Pancreas (tissue), 10 donors: ENCODE data around the gene ZC2HC1B. TPM values are rescaled to one million over a fixed set of nuclear protein-coding genes. Genes with fewer than 3 reads are reported as not detected.
"Not testable (repeated sequence)": the region's sequence is repeated elsewhere in the genome, so short reads cannot be mapped to it uniquely, and the experiment has no call there.

Experiments used
- ATAC-seq, 4 donors: fragments of 200-7000 bp; cut with Tn5 transposase; one replicate each; pipeline versions ENCODE4 v1.8.0 to v1.9.1; 2020; ENCODE audit warnings: mild to moderate bottlenecking in 4 of 4, moderate library complexity in 4 of 4
- DNase-seq, 6 donors: peaks; one replicate each; pipeline ENCODE4 v3.0.0-alpha.2; 2020
- FAIRE-seq: peaks from 2 replicates; lab custom pipeline; 2012; peaks lifted over from hg19 to GRCh38; lab: Jason Lieb, UNC
- H3K27ac ChIP-seq, 4 donors: fragments of 200-600 bp; sonication (generic); 1 replicate in 3 of 4; 2 replicates in 1 of 4; pipeline versions ENCODE4 v1.5.0 to v1.8.0; 2020
- H3K27me3 ChIP-seq, 4 donors: fragments of 200-600 bp; one replicate each; pipeline ENCODE4 v1.8.0; 2021
- H3K36me3 ChIP-seq, 3 donors: fragments of 200-600 bp; sonication (generic) in 1 of 3; one replicate each; pipeline versions ENCODE4 v1.5.0 to v1.8.0; 2020 to 2021
- H3K4me1 ChIP-seq, 3 donors: fragments of 200-600 bp; one replicate each; pipeline ENCODE4 v1.8.0; 2021
- H3K4me3 ChIP-seq, 4 donors: fragments of 200-600 bp; sonication (generic) in 2 of 4; one replicate each; pipeline versions ENCODE4 v1.5.0 to v1.8.0; 2020 to 2021
- H3K9me3 ChIP-seq, 4 donors: fragments of 200-600 bp; one replicate each; pipeline ENCODE4 v1.8.0; 2021
- WGBS, 2 donors: extraction: QIAGEN DNeasy Blood & Tissue Kit; methylation state at CpG; one replicate each; pipeline ENCODE4 v1.1.7; 2013; 5-methylcytosine and 5-hydroxymethylcytosine counted together
- intact Hi-C, 3 donors: fragments of 100-400 bp; cut with DNase I; formaldehyde crosslinking; loops; one replicate each; pipeline versions ENCODE4 v1.11.1 to v1.14.2; 2022
- polyA plus RNA-seq, 2 donors: library from polyadenylated mRNA; stranded (reverse); fragments of 200-250 nt; gene quantifications; one replicate each; pipeline ENCODE4 v1.2.3, GENCODE V29; 2013
- total RNA-seq, 6 donors: library from RNA; stranded (reverse); fragmentation: NEBNext Ultra II Directional in 4 of 6; extraction: Animal tissue kit (Norgen Biotek cat#: 25700) in 4 of 6; gene quantifications; one replicate each; pipeline versions ENCODE4 v1.2.1 to v1.2.4, GENCODE V29; 2021 to 2023
- TF ChIP-seq, protein P1 (sequence below), 4 donors: fragments of 200-600 bp; sonication (generic) in 3 of 4; IDR thresholded peaks; one replicate each; pipeline versions ENCODE4 v1.5.0 to v1.8.0; 2021; ENCODE audit warnings: antibody characterized with exemption in 4 of 4
- donor health status: healthy with polysubstance abuse.
- donor health status: DM: no; HTN: no; CAD: no; lungs with moderate emphysema.
- donor health status: DM: no; HTN: no; CAD: no.
- donor health status: control.
- donor health status: control.
- donor health status: Bipolar disorder and iron deficiency.
- donor health status: DM: yes; HTN: yes; CAD: no.
- donor health status: DM: no; HTN: no; CAD: no.
- donor health status: DM: no; HTN: no; CAD: no.
- donor health status: DM: yes; HTN: yes; CAD: no.

ZC2HC1B gene
- total and polyA plus RNA-seq, 8 donors: not detected

DNA sequence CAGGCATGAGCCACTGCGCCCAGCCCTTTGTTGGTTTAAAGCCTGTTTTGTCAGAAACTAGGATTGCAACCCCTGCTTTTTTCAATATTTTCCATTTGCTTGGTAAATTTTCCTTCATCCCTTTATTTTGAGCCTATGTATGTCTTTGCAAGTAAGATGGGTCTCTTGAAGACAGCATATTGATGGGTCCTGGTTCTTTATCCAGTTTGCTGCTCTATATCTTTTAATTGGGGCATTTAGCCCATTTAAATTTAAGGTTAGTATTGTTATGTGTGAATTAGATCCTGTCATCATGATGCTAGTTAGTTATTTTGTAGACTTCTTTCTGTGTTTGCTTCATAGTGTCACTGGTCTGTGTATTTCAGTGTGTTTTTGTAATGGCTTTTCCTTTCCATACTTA is 46.8 kb downstream of the ZC2HC1B start:
- TF ChIP-seq, protein P1, sequence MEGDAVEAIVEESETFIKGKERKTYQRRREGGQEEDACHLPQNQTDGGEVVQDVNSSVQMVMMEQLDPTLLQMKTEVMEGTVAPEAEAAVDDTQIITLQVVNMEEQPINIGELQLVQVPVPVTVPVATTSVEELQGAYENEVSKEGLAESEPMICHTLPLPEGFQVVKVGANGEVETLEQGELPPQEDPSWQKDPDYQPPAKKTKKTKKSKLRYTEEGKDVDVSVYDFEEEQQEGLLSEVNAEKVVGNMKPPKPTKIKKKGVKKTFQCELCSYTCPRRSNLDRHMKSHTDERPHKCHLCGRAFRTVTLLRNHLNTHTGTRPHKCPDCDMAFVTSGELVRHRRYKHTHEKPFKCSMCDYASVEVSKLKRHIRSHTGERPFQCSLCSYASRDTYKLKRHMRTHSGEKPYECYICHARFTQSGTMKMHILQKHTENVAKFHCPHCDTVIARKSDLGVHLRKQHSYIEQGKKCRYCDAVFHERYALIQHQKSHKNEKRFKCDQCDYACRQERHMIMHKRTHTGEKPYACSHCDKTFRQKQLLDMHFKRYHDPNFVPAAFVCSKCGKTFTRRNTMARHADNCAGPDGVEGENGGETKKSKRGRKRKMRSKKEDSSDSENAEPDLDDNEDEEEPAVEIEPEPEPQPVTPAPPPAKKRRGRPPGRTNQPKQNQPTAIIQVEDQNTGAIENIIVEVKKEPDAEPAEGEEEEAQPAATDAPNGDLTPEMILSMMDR (IDR thresholded peaks at IDR 0.05): no peak
- Histone ChIP-seq H3K4me1 (no peaks in the 10 kb centered on the region), H3K4me3 (no peak overlapping the region), H3K27me3 (no peaks in the 10 kb centered on the region), H3K36me3 (no peaks in the 10 kb centered on the region), H3K27ac (no peak overlapping the region), H3K9me3 (no peaks in the 10 kb centered on the region)
- intact Hi-C loops: no loop called here
- DNase-seq (no peak), FAIRE-seq (no peak), ATAC-seq (no peak)
- 89 to 97% methylated on average over 1 of the region's 1 CpG for WGBS, 2 donors

DNA sequence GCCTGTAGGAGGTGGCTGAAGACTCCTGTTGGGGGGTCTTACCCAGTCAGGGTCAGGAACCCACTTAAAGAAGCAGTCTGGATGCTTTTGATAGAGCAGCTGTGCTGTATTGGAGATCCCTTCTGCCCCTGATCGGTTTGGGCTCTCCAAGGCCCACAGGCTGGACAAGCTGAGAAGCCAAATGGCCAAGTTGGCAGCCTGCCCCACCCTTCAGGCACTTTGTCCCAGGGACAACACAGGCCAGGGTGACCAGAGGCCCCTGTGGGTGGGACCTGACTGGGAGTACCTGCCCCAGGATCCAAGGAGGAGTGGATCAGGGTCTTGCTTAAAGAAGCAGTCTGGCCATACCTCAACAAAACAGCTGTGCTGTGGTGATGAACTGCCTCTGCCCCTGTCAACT is 48.4 kb downstream of the ZC2HC1B start:
- H3K36me3 ChIP-seq: no peaks in the 10 kb centered on the region
- ATAC-seq (no peak), DNase-seq (no peak), FAIRE-seq (no peak)
- intact Hi-C loops: no loop called here
- H3K27ac ChIP-seq: no peak overlapping the region
- 89% methylated on average over 1 of the region's 1 CpG for whole genome bisulfite sequencing, 2 donors
- no peak overlapping the region for H3K4me3 ChIP-seq
- no peaks in the 10 kb centered on the region for H3K9me3 ChIP-seq
- TF ChIP-seq, protein P1 (IDR thresholded peaks at IDR 0.05): no peak
- H3K4me1 ChIP-seq: no peaks in the 10 kb centered on the region
- H3K27me3 ChIP-seq: no peaks in the 10 kb centered on the region

- ATAC-seq, intact Hi-C loops, H3K9me3 ChIP-seq, H3K36me3 ChIP-seq, DNase-seq, H3K4me3 ChIP-seq, FAIRE-seq, H3K4me1 ChIP-seq, H3K27ac ChIP-seq, H3K27me3 ChIP-seq: not testable (repeated sequence)
- 79 to 89% methylated on average over 4 of the region's 4 CpGs for WGBS, 2 donors
These were observed 52.8 kb downstream of the ZC2HC1B start for GRCh38 chr6:143917026-143917425.

- no peaks in the 10 kb centered on the region for H3K9me3 ChIP-seq
- no peaks in the 10 kb centered on the region for H3K36me3 ChIP-seq
- intact Hi-C loops: no loop called here
- 83 to 97% methylated on average over 1 of the region's 1 CpG for WGBS, 2 donors
- DNase-seq (no peak), ATAC-seq (no peak), FAIRE-seq (no peak)
- no peak overlapping the region for H3K4me3 ChIP-seq
- no peaks in the 10 kb centered on the region for H3K27me3 ChIP-seq
- TF ChIP-seq, protein P1 (IDR thresholded peaks at IDR 0.05): no peak
- no peak overlapping the region for H3K27ac ChIP-seq
- no peaks in the 10 kb centered on the region for H3K4me1 ChIP-seq
These were observed 64.6 kb downstream of the ZC2HC1B start for GRCh38 chr6:143928853-143929252.

GRCh38 chr6:143929975-143930374 is 65.7 kb downstream of the ZC2HC1B start:
- Histone ChIP-seq H3K36me3 (no peaks in the 10 kb centered on the region), H3K9me3 (no peaks in the 10 kb centered on the region), H3K27ac (no peak overlapping the region), H3K27me3 (no peaks in the 10 kb centered on the region), H3K4me3 (no peak overlapping the region), H3K4me1 (no peaks in the 10 kb centered on the region)
- no peak for DNase-seq
- FAIRE-seq: no peak
- no peak for ATAC-seq
- intact Hi-C loops: no loop called here
- TF ChIP-seq, protein P1 (IDR thresholded peaks at IDR 0.05): no peak

DNA sequence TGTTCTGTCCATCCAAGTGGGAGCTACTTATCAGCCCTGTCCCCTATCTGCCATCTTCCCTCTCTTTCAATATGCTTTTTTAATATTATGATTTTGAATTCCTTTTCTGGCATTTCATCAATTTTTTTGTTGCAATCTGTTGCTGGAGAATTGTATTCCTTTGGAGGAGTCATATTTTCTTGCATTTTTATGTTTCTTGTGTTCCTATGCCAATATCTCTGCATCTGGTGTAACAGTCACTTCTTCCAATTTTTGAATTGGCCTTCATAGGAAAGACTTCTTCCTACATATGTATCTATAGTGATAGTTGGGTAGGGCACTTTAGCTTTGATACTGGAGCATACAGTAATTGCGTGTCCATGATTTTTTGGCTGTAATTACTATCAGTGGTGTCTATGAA is 70.1 kb downstream of the ZC2HC1B start:
- H3K36me3 ChIP-seq: no peaks in the 10 kb centered on the region
- H3K27ac ChIP-seq: no peak overlapping the region
- H3K27me3 ChIP-seq: no peaks in the 10 kb centered on the region
- ATAC-seq: no peak
- intact Hi-C loops: no loop called here
- FAIRE-seq: no peak
- no peaks in the 10 kb centered on the region for H3K9me3 ChIP-seq
- WGBS, 2 donors: 87 to 91% methylated on average over 1 of the region's 1 CpG
- no peak for DNase-seq
- TF ChIP-seq, protein P1 (IDR thresholded peaks at IDR 0.05): no peak
- no peak overlapping the region for H3K4me3 ChIP-seq
- H3K4me1 ChIP-seq: no peaks in the 10 kb centered on the region
